Measurements from ENCODE around the gene ASTN2.

ASTN2 gene

DNA sequence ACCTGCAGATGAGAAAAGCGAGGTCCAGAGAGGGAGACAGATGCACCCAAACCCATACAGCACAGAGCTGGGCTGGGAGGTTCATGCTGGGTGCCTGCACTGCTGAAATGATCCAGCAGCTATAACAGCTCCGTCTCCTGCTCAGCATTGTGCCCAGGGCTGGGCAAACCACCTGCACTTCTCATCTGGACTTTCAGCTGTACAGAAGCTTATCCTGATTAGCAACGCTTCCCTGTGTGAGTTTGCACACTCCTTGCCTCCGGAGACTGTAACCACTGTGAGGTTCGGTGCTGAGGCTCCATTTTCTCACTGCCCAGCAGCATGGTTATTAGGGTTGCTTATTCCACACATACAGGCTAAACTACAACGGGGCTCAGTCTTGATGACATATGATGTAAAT, 326.1 kb downstream of the ASTN2 start:
- H3K27ac ChIP-seq = no peak overlapping the region
- DNase-seq = no peak
- H3K4me3 ChIP-seq = no peak overlapping the region
- no peaks in the 10 kb centered on the region for H3K36me3 ChIP-seq
- peaks cover 0 to 11% (median 0%) of the 10 kb centered on the region in 4 donors for H3K4me1 ChIP-seq
- no peaks in the 10 kb centered on the region for H3K27me3 ChIP-seq
- intact Hi-C loops (cut with DNase I; ENCODE audit: low total_unique reads) = no loop called here
- TF ChIP-seq, protein P1, sequence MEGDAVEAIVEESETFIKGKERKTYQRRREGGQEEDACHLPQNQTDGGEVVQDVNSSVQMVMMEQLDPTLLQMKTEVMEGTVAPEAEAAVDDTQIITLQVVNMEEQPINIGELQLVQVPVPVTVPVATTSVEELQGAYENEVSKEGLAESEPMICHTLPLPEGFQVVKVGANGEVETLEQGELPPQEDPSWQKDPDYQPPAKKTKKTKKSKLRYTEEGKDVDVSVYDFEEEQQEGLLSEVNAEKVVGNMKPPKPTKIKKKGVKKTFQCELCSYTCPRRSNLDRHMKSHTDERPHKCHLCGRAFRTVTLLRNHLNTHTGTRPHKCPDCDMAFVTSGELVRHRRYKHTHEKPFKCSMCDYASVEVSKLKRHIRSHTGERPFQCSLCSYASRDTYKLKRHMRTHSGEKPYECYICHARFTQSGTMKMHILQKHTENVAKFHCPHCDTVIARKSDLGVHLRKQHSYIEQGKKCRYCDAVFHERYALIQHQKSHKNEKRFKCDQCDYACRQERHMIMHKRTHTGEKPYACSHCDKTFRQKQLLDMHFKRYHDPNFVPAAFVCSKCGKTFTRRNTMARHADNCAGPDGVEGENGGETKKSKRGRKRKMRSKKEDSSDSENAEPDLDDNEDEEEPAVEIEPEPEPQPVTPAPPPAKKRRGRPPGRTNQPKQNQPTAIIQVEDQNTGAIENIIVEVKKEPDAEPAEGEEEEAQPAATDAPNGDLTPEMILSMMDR (IDR thresholded peaks at IDR 0.05) = no peak
- no peaks in the 10 kb centered on the region for H3K9me3 ChIP-seq

DNA sequence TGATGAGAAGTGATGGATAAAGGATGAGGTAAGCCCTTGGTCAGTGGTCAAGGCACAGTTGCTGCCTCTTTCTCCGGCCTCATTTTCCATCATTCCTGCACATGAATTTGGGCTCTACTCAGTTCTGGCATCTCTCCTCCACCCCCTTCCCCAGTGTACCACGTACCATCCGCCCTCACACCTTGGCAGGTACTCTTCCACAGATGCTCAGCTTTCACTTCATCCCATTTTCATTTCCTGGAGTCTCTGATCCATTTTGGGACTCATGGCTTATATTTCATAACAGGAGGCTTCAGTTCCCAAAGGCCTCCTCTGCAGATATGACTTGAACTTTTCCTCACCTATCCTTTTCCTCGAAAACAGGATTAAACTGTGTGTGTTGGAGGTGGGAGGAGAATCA, 326.7 kb downstream of the ASTN2 start:
- TF ChIP-seq, protein P1 (IDR thresholded peaks at IDR 0.05) = no peak
- H3K9me3 ChIP-seq = no peaks in the 10 kb centered on the region
- H3K36me3 ChIP-seq = no peaks in the 10 kb centered on the region
- no peak for DNase-seq
- no peak overlapping the region for H3K4me3 ChIP-seq
- H3K4me1 ChIP-seq = peaks cover 0 to 11% (median 0%) of the 10 kb centered on the region in 4 donors
- H3K27ac ChIP-seq = no peak overlapping the region
- no peaks in the 10 kb centered on the region for H3K27me3 ChIP-seq
- intact Hi-C loops (cut with DNase I; ENCODE audit: low total_unique reads) = no loop called here

DNA sequence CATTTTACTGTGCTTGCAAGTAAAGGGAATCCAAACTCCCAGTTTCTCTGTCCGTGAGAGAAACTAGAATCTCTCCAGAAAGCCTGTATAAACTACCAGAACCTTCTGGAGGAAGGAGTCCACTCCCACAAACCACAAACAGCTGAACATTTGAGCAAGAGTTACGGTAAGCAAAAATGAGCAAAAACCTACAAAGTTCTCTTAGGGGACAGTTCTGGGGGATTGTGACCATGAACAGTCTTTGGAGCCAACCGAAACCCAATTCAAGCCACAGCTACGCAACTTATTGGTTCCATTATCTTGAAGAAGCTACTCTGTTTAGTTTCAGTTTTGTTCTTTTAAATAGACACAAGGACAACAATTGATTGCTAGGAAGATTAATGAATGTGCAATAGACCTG, 330.6 kb downstream of the ASTN2 start:
- H3K27ac ChIP-seq = no peak overlapping the region
- TF ChIP-seq, protein P1 (IDR thresholded peaks at IDR 0.05) = no peak
- no peak for DNase-seq
- intact Hi-C loops (cut with DNase I; ENCODE audit: low total_unique reads) = no loop called here
- H3K9me3 ChIP-seq = no peaks in the 10 kb centered on the region
- H3K36me3 ChIP-seq = no peaks in the 10 kb centered on the region
- H3K4me3 ChIP-seq = no peak overlapping the region
- no peaks in the 10 kb centered on the region for H3K27me3 ChIP-seq
- no peaks in the 10 kb centered on the region for H3K4me1 ChIP-seq

DNA sequence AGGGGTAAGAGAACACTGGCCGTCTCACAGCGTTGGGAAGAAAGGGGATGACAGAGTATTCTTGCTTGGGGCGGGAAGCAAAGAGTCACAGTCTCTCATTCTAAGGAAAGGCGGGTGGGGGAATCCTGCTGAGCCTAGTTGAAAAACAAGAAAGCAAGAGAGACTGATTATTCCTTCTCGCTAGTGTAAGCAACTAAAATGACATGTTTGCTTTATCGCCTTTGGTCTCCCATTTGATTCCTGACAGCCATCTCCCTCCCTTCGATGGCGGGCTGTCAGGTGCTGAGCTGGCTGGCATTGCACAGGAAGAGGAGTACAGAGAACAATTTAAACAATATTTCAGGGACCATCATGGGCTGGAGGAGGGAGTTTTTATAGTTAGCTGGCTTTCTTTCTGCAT, 331.3 kb downstream of the ASTN2 start:
- TF ChIP-seq, protein P1 (IDR thresholded peaks at IDR 0.05) = no peak

DNA sequence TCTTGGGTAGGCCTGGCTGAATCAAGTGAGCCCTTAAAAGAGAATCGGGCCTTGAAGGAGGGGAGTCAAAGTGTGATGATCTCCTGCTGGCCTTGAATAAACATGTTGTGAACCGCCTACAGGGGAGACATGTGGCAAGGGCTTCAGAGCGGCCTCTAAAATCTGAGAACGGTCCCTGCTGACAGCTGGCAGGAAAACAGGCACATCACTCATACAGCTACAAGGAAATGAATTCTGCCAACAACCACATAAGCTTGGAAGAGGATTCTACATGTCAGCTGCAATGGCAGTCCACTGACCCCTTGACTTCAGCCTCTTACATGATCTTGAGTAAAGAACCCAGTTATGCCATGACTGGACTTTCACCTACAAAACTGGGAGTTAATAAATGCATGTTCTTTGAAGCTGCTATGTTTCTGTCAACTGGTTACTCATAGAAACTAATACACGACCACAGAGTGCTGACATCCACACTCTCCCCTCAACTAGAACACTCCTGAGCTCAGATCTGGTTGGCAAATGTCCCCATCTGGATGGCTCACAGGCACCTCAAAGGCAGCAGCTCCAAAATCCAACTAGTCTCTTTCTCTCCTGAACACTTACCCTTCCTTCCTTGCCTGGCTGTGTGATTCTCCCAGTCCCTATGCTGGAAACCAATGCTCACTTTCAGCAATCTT, 333.1 kb downstream of the ASTN2 start:
- H3K36me3 ChIP-seq = no peaks in the 10 kb centered on the region
- H3K27me3 ChIP-seq = no peaks in the 10 kb centered on the region
- intact Hi-C loops (cut with DNase I; ENCODE audit: low total_unique reads) = no loop called here
- H3K27ac ChIP-seq = no peak overlapping the region
- H3K4me1 ChIP-seq = no peaks in the 10 kb centered on the region
- DNase-seq = no peak
- TF ChIP-seq, protein P1 (IDR thresholded peaks at IDR 0.05) = no peak
- no peak overlapping the region for H3K4me3 ChIP-seq
- no peaks in the 10 kb centered on the region for H3K9me3 ChIP-seq

More for the DNA sequence above, 331.3 kb downstream of the ASTN2 start:
- Histone ChIP-seq H3K27ac (no peak overlapping the region), H3K9me3 (no peaks in the 10 kb centered on the region), H3K4me1 (no peaks in the 10 kb centered on the region), H3K36me3 (no peaks in the 10 kb centered on the region), H3K27me3 (no peaks in the 10 kb centered on the region), H3K4me3 (no peak overlapping the region)
- intact Hi-C loops (cut with DNase I; ENCODE audit: low total_unique reads) = no loop called here
- DNase-seq = no peak
